ENCODE measurements around the gene LRCH4. TPM values are rescaled to one million over a fixed set of nuclear protein-coding genes. Genes with fewer than 3 reads are reported as not detected.

LRCH4 gene
- total RNA-seq, 1 donor from 2014 or later, result 26.6 TPM

- Histone ChIP-seq H3K4me3 (no peak overlapping the region), H3K4me1 (peaks cover 4% of the 10 kb centered on the region), H3K27me3 (ENCODE audit: low read depth) (no peaks in the 10 kb centered on the region), H3K9me3 (replicated peaks) (no peaks in the 10 kb centered on the region), H3K27ac (replicated peaks) (no peak overlapping the region), H3K36me3 (peaks cover 64% of the 10 kb centered on the region)
- intact Hi-C loops (cut with micrococcal nuclease), result no loop called here
- TF ChIP-seq CTCF (IDR thresholded peaks at IDR 0.05; ENCODE audit: borderline replicate concordance), result no peak
- DNase-seq, result no peak
These were observed 10.7 kb downstream of the LRCH4 start for GRCh38 chr7:100575206-100575631.

GRCh38 chr7:100574362-100575205 is 11.3 kb downstream of the LRCH4 start:
- Histone ChIP-seq H3K9me3 (replicated peaks) (no peaks in the 10 kb centered on the region), H3K27ac (replicated peaks) (no peak overlapping the region), H3K4me3 (no peak overlapping the region), H3K27me3 (ENCODE audit: low read depth) (no peaks in the 10 kb centered on the region), H3K36me3 (peaks cover 58% of the 10 kb centered on the region), H3K4me1 (peaks cover 10% of the 10 kb centered on the region)
- TF ChIP-seq CTCF (IDR thresholded peaks at IDR 0.05; ENCODE audit: borderline replicate concordance), result no peak
- no peak for DNase-seq
- intact Hi-C loops (cut with micrococcal nuclease), result no loop called here

GRCh38 chr7:100573691-100574361 is 12.1 kb downstream of the LRCH4 start, which contains the start of gene SAP25:
Gene SAP25 (minus strand): TSS chr7:100573900. CDS start chr7:100573742, 158 bp downstream.
- Histone ChIP-seq H3K36me3 (peaks cover 52% of the 10 kb centered on the region), H3K4me1 (peaks cover 18% of the 10 kb centered on the region), H3K27me3 (ENCODE audit: low read depth) (no peaks in the 10 kb centered on the region), H3K27ac (replicated peaks) (no peak within 1 kb of the TSS), H3K9me3 (replicated peaks) (no peaks in the 10 kb centered on the region), H3K4me3 (no peak within 1 kb of the TSS)
- no peak for TF ChIP-seq CTCF (IDR thresholded peaks at IDR 0.05; ENCODE audit: borderline replicate concordance)
- intact Hi-C loops (cut with micrococcal nuclease), result no loop called here
- no peak for DNase-seq

- intact Hi-C loops (cut with micrococcal nuclease), result no loop called here
- DNase-seq, result no peak
- H3K36me3 ChIP-seq, result peaks cover 45% of the 10 kb centered on the region
- no peak overlapping the region for H3K4me3 ChIP-seq
- H3K27me3 ChIP-seq (ENCODE audit: low read depth), result no peaks in the 10 kb centered on the region
- H3K27ac ChIP-seq (replicated peaks), result no peak overlapping the region
- H3K9me3 ChIP-seq (replicated peaks), result no peaks in the 10 kb centered on the region
- H3K4me1 ChIP-seq, result peaks cover 22% of the 10 kb centered on the region
- TF ChIP-seq CTCF (IDR thresholded peaks at IDR 0.05; ENCODE audit: borderline replicate concordance), result no peak
These were observed 12.8 kb downstream of the LRCH4 start for GRCh38 chr7:100572949-100573675.

GRCh38 chr7:100572281-100572948 is 13.5 kb downstream of the LRCH4 start:
- Histone ChIP-seq H3K4me1 (peaks cover 22% of the 10 kb centered on the region), H3K4me3 (no peak overlapping the region), H3K27me3 (ENCODE audit: low read depth) (no peaks in the 10 kb centered on the region), H3K9me3 (replicated peaks) (no peaks in the 10 kb centered on the region), H3K36me3 (peaks cover 38% of the 10 kb centered on the region), H3K27ac (replicated peaks) (no peak overlapping the region)
- DNase-seq, result no peak
- intact Hi-C loops (cut with micrococcal nuclease), result no loop called here
- TF ChIP-seq CTCF (IDR thresholded peaks at IDR 0.05; ENCODE audit: borderline replicate concordance), result no peak

Data from left ventricle myocardium inferior (tissue), 1 donor.